ENCODE results near the gene CCDC134.

GRCh38 chr22:41781507-41781906 is 19.0 kb upstream of the CCDC134 start:
- TF ChIP-seq CTCF (conservative IDR thresholded peaks at IDR 0.05; ENCODE audit: low read depth, low read length) (no peak), EZH2phosphoT487 (IDR thresholded peaks at IDR 0.05; ENCODE audit: borderline replicate concordance, low read length) (no peak), EZH2 (IDR thresholded peaks at IDR 0.05; ENCODE audit: low read length, unreplicated experiment) (no peak)
